ENCODE measurements around the gene FOXE1. TPM values are rescaled to one million over a fixed set of nuclear protein-coding genes. Genes with fewer than 3 reads are reported as not detected.

Gene FOXE1
- total and polyA plus RNA-seq, 2 experiments from 2014 or later = 0.45 TPM; not detected in 1

DNA sequence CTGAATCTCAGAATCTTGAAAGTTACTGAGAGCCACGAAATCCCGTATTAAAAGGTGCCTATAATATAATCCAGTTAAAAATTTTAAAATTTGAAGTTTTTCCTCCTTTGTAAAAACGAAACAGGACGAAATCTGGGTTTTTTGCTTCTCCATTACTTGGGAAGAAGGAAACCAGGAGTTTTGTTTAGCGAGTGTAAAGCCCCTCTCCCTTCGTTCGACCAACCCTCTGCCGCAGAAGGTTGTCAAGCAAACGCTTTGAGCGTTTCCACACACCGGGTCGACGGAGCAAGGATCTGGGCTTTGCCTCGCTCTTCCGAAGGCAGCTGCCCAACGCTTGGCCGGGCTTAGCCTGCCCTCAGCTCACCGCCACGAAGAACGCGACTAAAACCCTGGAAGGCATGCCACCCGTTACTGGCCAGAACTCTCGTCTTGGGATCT, 1.6 kb upstream of the FOXE1 start (continued):
- TF ChIP-seq EZH2phosphoT487 (IDR thresholded peaks at IDR 0.05; ENCODE audit: unreplicated experiment) = peak; percentile 75
- TF ChIP-seq EZH2 (IDR thresholded peaks at IDR 0.05; ENCODE audit: low read depth, unreplicated experiment) = peak; percentile 100

DNA sequence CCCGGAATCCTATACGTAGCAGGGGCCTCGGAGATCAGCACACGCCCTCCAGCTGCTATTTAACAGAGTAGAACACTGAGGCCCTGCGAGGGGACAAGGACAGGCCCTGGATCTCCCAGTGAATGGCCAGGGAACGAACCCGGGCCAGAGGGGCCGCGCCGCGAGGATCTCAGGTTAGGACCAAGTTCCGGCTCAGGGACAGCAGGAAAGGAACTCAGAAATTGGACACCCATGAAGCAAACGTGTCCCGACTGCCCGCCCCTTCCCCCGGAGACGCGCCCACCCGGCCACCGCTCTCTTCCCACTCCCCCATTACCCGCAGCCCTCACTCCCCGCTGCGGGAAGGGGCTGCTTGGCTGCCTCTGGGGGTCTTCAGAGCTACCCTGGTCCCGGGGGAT, 1.0 kb upstream of the FOXE1 start:
- H3K27ac ChIP-seq (ENCODE audit: low read depth) = no peak overlapping the region
- peak; percentile 69 for TF ChIP-seq EZH2phosphoT487 (IDR thresholded peaks at IDR 0.05; ENCODE audit: unreplicated experiment)
- TF ChIP-seq, protein P1, sequence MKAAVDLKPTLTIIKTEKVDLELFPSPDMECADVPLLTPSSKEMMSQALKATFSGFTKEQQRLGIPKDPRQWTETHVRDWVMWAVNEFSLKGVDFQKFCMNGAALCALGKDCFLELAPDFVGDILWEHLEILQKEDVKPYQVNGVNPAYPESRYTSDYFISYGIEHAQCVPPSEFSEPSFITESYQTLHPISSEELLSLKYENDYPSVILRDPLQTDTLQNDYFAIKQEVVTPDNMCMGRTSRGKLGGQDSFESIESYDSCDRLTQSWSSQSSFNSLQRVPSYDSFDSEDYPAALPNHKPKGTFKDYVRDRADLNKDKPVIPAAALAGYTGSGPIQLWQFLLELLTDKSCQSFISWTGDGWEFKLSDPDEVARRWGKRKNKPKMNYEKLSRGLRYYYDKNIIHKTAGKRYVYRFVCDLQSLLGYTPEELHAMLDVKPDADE (IDR thresholded peaks at IDR 0.05) = no peak
- H3K27me3 ChIP-seq (ENCODE audit: insufficient read depth) = peaks cover 100% of the 10 kb centered on the region
- Mint-ChIP-seq H3K9me3 (no peaks in the 10 kb centered on the region), H3K27ac (no peak overlapping the region), H3K27me3 (ENCODE audit: insufficient read depth, low read depth, poor library complexity) (peaks cover 91% of the 10 kb centered on the region), H3K4me3 (peak overlapping the region; percentile 63), H3K4me1 (peaks cover 19% of the 10 kb centered on the region), H3K36me3 (ENCODE audit: low read depth) (no peaks in the 10 kb centered on the region; the same call in 2 of the 3 replicates)
- ATAC-seq (peak; percentile 4), DNase-seq (ENCODE audit: low spot score) (peak; percentile 79)
- no peaks in the 10 kb centered on the region for H3K9me2 ChIP-seq (ENCODE audit: insufficient read depth)
- peaks cover 26% of the 10 kb centered on the region for H3F3A ChIP-seq (replicated peaks; ENCODE audit: low read depth)
- H3K4me3 ChIP-seq = peak overlapping the region; percentile 62
- peak overlapping the region; percentile 90 for H2AFZ ChIP-seq
- peak overlapping the region; percentile 83 for H3K4me2 ChIP-seq
- H4K20me1 ChIP-seq (replicated peaks; ENCODE audit: insufficient read depth) = peaks cover 43% of the 10 kb centered on the region
- H3K36me3 ChIP-seq (ENCODE audit: insufficient read depth) = no peaks in the 10 kb centered on the region; the same call in 1 of the 2 replicates
- peaks cover 35% of the 10 kb centered on the region for H3K4me1 ChIP-seq (ENCODE audit: insufficient read depth)
- no peaks in the 10 kb centered on the region for H3K79me2 ChIP-seq (replicated peaks; ENCODE audit: insufficient read depth)

DNA sequence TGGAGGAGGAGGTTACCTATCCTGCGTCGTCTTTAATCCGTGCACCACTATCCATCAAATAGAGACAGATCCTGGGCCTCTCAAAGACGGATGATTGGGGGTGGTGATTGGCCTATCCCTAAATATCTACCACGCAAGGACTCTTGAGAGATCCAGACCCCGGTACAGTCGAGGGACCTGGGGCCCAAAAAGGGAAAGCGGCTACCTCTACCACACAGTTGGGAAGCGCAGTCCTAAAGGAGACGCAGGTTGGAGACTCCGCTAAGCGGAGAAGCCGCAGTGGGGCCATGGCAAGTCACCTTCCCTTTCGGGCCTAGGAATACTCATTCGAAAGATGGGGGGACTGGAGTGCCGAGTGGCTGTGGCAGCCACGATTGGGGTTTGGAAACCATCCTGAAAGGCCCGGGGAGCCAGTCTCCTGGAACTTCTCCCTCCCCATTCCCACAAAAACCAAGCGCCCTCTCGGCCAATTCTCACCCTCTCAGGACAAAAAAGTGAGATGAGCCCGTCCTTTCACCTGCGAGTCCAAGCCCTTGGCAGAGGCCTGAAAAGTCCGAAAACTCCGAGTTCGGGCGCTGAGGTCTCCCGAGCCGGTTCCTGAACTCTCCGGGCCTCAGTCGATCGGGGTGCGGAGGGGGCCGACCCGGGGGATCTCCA, 499 bp upstream of the FOXE1 start:
- Mint-ChIP-seq H3K27me3 (ENCODE audit: insufficient read depth, low read depth, poor library complexity) (peaks cover 91% of the 10 kb centered on the region), H3K4me3 (peak overlapping the region; percentile 63), H3K4me1 (peaks cover 20% of the 10 kb centered on the region), H3K36me3 (ENCODE audit: low read depth) (no peaks in the 10 kb centered on the region), H3K9me3 (no peaks in the 10 kb centered on the region; the same call in 2 of the 3 replicates), H3K27ac (no peak overlapping the region)
- Histone ChIP-seq H4K20me1 (replicated peaks; ENCODE audit: insufficient read depth) (peaks cover 48% of the 10 kb centered on the region), H3F3A (replicated peaks; ENCODE audit: low read depth) (peaks cover 31% of the 10 kb centered on the region), H3K4me2 (peak overlapping the region; percentile 83), H3K9me2 (ENCODE audit: insufficient read depth) (no peaks in the 10 kb centered on the region), H3K4me3 (peak overlapping the region; percentile 62), H3K4me1 (ENCODE audit: insufficient read depth) (peaks cover 40% of the 10 kb centered on the region), H2AFZ (peak overlapping the region; percentile 90), H3K27me3 (ENCODE audit: insufficient read depth) (peaks cover 100% of the 10 kb centered on the region), H3K27ac (ENCODE audit: low read depth) (no peak overlapping the region), H3K36me3 (ENCODE audit: insufficient read depth) (no peaks in the 10 kb centered on the region; the same call in 1 of the 2 replicates), H3K79me2 (replicated peaks; ENCODE audit: insufficient read depth) (no peaks in the 10 kb centered on the region)
- TF ChIP-seq EZH2 (IDR thresholded peaks at IDR 0.05; ENCODE audit: low read depth, unreplicated experiment) = peak; percentile 97
- TF ChIP-seq EZH2phosphoT487 (IDR thresholded peaks at IDR 0.05; ENCODE audit: unreplicated experiment) = peak; percentile 66
- no peak for TF ChIP-seq JUNB (IDR thresholded peaks at IDR 0.05; ENCODE audit: unreplicated experiment)
- ATAC-seq (peak; percentile 5), DNase-seq (ENCODE audit: low spot score) (peak; percentile 62)
